Measurements from ENCODE around the gene GRPEL2. TPM values are rescaled to one million over a fixed set of nuclear protein-coding genes. Genes with fewer than 3 reads are reported as not detected.

Gene GRPEL2
- total and polyA plus RNA-seq, 2 donors (not counting 3 experiments of a cell fraction or from before 2014, with no cell fraction given), result 7.6 to 32.5 TPM

DNA sequence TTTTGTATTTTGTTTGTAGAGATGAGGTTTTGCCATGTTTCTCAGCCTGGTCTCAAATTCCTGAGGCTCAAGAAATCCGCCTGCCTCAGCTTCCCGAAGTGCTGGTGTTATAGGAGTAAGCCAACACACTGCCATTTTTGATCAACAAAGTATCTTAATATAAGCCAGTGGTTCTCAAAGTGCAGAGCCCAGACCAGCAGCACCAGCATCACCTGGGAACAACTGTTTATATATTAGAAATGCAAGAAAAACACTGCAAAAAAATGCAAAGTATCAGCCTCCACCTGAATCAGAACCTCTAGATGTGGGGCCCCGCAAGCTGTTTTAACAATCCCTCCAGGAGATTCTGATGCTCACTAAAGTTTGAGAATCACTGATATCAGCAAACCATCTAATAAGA is 27.6 kb downstream of the GRPEL2 start:
- Histone ChIP-seq H3K79me2 (ENCODE audit: control insufficient read depth, insufficient read depth, low read length) (no peaks in the 10 kb centered on the region), H2AFZ (ENCODE audit: low read depth, low read length) (no peak overlapping the region), H3K9me1 (replicated peaks; ENCODE audit: control insufficient read depth, extremely low read depth, insufficient read depth, low read length) (no peaks in the 10 kb centered on the region), H3K4me3 (replicated peaks in 1 of 3; ENCODE audit: insufficient read depth in 1 of 3, low read depth in 1 of 3, low read length in 3 of 3) (no peak overlapping the region), H3K4me1 (ENCODE audit: control insufficient read depth, extremely low read depth, insufficient read depth, low read length) (no peaks in the 10 kb centered on the region), H3K9ac (replicated peaks; ENCODE audit: extremely low read depth, insufficient read depth, low read length) (no peak overlapping the region), H3K27ac (ENCODE audit: insufficient read depth, low read depth, low read length) (no peak overlapping the region), H3K27me3 (ENCODE audit: control insufficient read depth in 2 of 2, insufficient read depth in 2 of 2, low read length in 2 of 2) (no peaks in the 10 kb centered on the region), H4K20me1 (replicated peaks; ENCODE audit: control insufficient read depth, extremely low read depth, insufficient read depth, low read length) (no peaks in the 10 kb centered on the region), H3K36me3 (ENCODE audit: control insufficient read depth in 2 of 2, extremely low read depth in 1 of 2, insufficient read depth in 2 of 2, low read length in 2 of 2) (no peaks in the 10 kb centered on the region), H3K4me2 (ENCODE audit: insufficient read depth, low read length) (no peak overlapping the region), H3K9me3 (replicated peaks; ENCODE audit: control insufficient read depth, insufficient read depth, low read length) (no peaks in the 10 kb centered on the region)
- POLR2A ChIA-PET, result no interaction called here
- DNase-seq (ENCODE audit: low read depth, low spot score), result no peak
- BruUV-seq (replicated peaks), result no TSS peak
- dilution Hi-C loops (cut with MboI; ENCODE audit: extremely low pct_ligation_motif_present, low sequenced_read_pairs), result no loop called here
- TF ChIP-seq CTCF (IDR thresholded peaks at IDR 0.05; ENCODE audit: extremely low read depth in 1 of 2, insufficient read depth in 1 of 2, low read depth in 1 of 2, low read length in 2 of 2), result no peak
- TF ChIP-seq EZH2 (IDR thresholded peaks at IDR 0.05; ENCODE audit: borderline replicate concordance, low read depth, low read length, severe bottlenecking), result no peak
- no peak for TF ChIP-seq FOS (IDR thresholded peaks at IDR 0.05; ENCODE audit: borderline replicate concordance, insufficient read depth, low read length)
- no peak for TF ChIP-seq JUN (IDR thresholded peaks at IDR 0.05; ENCODE audit: borderline replicate concordance, insufficient read depth, insufficient read length, low read depth)
- no peak for TF ChIP-seq GATA2 (IDR thresholded peaks at IDR 0.05; ENCODE audit: insufficient read depth, insufficient read length, low read depth, low read length)
- no peak for TF ChIP-seq POLR2AphosphoS5 (IDR thresholded peaks at IDR 0.05; ENCODE audit: insufficient read depth, low read depth, low read length)
- CTCF ChIA-PET, result interaction anchor here (0.7 to 4.0 kb wide), 11 partner anchors 9 to 231 kb away, joined by 3 to 81 read pairs (median 9); partner anchors contain the start of gene ABLIM3
- FAIRE-seq, result no peak
- intact Hi-C loops (cut with micrococcal nuclease), result no loop called here
